Panc1 (cell line): ENCODE measurements around the gene KCNJ5. TPM values are rescaled to one million over a fixed set of nuclear protein-coding genes. Genes with fewer than 3 reads are reported as not detected.

Experiments used
- ATAC-seq: fragments of 200-7000 bp; cut with Tn5 transposase; 2 replicates; pipeline ENCODE4 v1.9.1; 2020; ENCODE audit warnings: mild to moderate bottlenecking, moderate library complexity
- BruUV-seq: library from RNA; stranded (reverse); fragments of 400-500 nt; replicated peaks from 2 replicates; lab custom pipeline; 2021; lab: Mats Ljungman, UMichigan
- CTCF ChIA-PET: fragments of 300-600 bp; sonication (Branson Sonifier 250); formaldehyde crosslinking; loops from one replicate; lab custom pipeline; 2022; ENCODE audit warnings: antibody characterized with exemption; lab: Charles Lee
- POLR2A ChIA-PET: fragments of 300-600 bp; sonication (Branson Sonifier 250); formaldehyde crosslinking; loops from one replicate; lab custom pipeline; 2022; ENCODE audit warnings: antibody characterized with exemption; lab: Charles Lee
- DNase-seq: peaks from one replicate; pipeline ENCODE4 v3.0.0-alpha.2; 2010; ENCODE audit warnings: low read depth, low spot score
- H3K27ac ChIP-seq: 2 replicates; pipeline ENCODE4 v1.5.1; 2011; ENCODE audit warnings: mild to moderate bottlenecking, low read length, inconsistent platforms
- H3K27me3 ChIP-seq: fragments of 200-500 bp; sonication (Bioruptor generic); 2 replicates; pipeline ENCODE4 v1.6.0; 2014; ENCODE audit warnings: low read length, inconsistent platforms; ENCODE audit not compliant: control insufficient read depth, insufficient read depth
- H3K36me3 ChIP-seq: fragments of 200-500 bp; sonication (Bioruptor generic); 2 replicates; pipeline ENCODE4 v1.5.1; 2014; ENCODE audit warnings: inconsistent platforms, mild to moderate bottlenecking, low read length, moderate library complexity; ENCODE audit not compliant: control insufficient read depth, insufficient read depth
- H3K4me1 ChIP-seq: 2 replicates; pipeline ENCODE4 v1.5.1; 2011; ENCODE audit warnings: inconsistent platforms, mild to moderate bottlenecking, low read length, moderate library complexity; ENCODE audit not compliant: control insufficient read depth, insufficient read depth
- H3K4me3 ChIP-seq, 2 experiments: 2 replicates each; pipeline ENCODE4 v1.5.1; 2011 to 2012; ENCODE audit warnings: low read depth in 2 of 2, low read length in 2 of 2, mild to moderate bottlenecking in 2 of 2, inconsistent platforms in 1 of 2, moderate library complexity in 1 of 2
- H3K9me3 ChIP-seq: fragments of 200-500 bp; sonication (Bioruptor generic); 2 replicates; pipeline ENCODE4 v1.5.1; 2014; ENCODE audit warnings: low read depth, mild to moderate bottlenecking, inconsistent platforms, low read length, moderate library complexity; ENCODE audit not compliant: control insufficient read depth, insufficient read depth
- CTCF ChIP-seq: fragments of 450-650 bp; IDR thresholded peaks from 2 replicates; pipeline ENCODE4 v1.5.1; 2017; ENCODE audit warnings: mild to moderate bottlenecking
- POLR2AphosphoS5 ChIP-seq: IDR thresholded peaks from 2 replicates; pipeline ENCODE4 v1.6.1; 2012; ENCODE audit warnings: mild to moderate bottlenecking, low read depth, low read length, moderate library complexity
- REST ChIP-seq, 2 experiments: IDR thresholded peaks; 2 replicates each; pipeline ENCODE4 v1.6.1; 2011 to 2012; ENCODE audit warnings: low read depth in 2 of 2, control low read depth in 1 of 2, low read length in 1 of 2, mild to moderate bottlenecking in 1 of 2, moderate library complexity in 1 of 2; ENCODE audit not compliant: insufficient read depth in 1 of 2
- SIN3A ChIP-seq: IDR thresholded peaks from 2 replicates; pipeline ENCODE4 v1.6.1; 2012; ENCODE audit warnings: low read depth, mild to moderate bottlenecking, low read length, moderate library complexity, borderline replicate concordance; ENCODE audit not compliant: insufficient read depth
- TCF7L2 ChIP-seq: IDR thresholded peaks from 2 replicates; pipeline ENCODE4 v1.6.1; 2011; ENCODE audit warnings: mild to moderate bottlenecking, low read depth, low read length, inconsistent platforms
- in situ Hi-C: cut with HindIII; loops from 2 replicates; pipeline ENCODE4 v1.10.0; 2016; ENCODE audit warnings: low sequenced_read_pairs, low pct_unique_long_range_greater_than_20kb
- intact Hi-C: fragments of 100-400 bp; cut with micrococcal nuclease; formaldehyde crosslinking; loops from one replicate; pipeline ENCODE4 v1.10.0; 2022; ENCODE audit not compliant: unreplicated experiment
- total RNA-seq: library from RNA; stranded (reverse); gene quantifications from one replicate; pipeline ENCODE4 v1.2.1, GENCODE V29; 2021; ENCODE audit not compliant: unreplicated experiment

Gene KCNJ5
- total RNA-seq, 1 experiment from 2014 or later, result 0.28 TPM

GRCh38 chr11:128871168-128871610 is 20.0 kb upstream of the KCNJ5 start:
- no peak for TF ChIP-seq POLR2AphosphoS5
- no peak for TF ChIP-seq CTCF
- TF ChIP-seq SIN3A, result no peak
- no peak for TF ChIP-seq TCF7L2
- TF ChIP-seq REST (IDR thresholded peaks at IDR 0.05; ENCODE audit: insufficient read depth in 1 of 2, low read depth in 2 of 2, low read length in 1 of 2), result no peak
- H3K27me3 ChIP-seq, result peaks cover 13% of the 10 kb centered on the region
- H3K36me3 ChIP-seq, result no peaks in the 10 kb centered on the region
- no TSS peak for BruUV-seq
- ChIA-PET CTCF (no interaction called here), POLR2A (no interaction called here)
- no peak for ATAC-seq
- H3K4me1 ChIP-seq, result no peaks in the 10 kb centered on the region
- in situ Hi-C loops, result no loop called here
- intact Hi-C loops, result no loop called here
- DNase-seq, result no peak
- no peak overlapping the region for H3K27ac ChIP-seq
- H3K9me3 ChIP-seq, result no peaks in the 10 kb centered on the region
- H3K4me3 ChIP-seq, result no peak overlapping the region

GRCh38 chr11:128872094-128872493 is 19.1 kb upstream of the KCNJ5 start:
- DNase-seq, result no peak
- CTCF ChIA-PET, result no interaction called here
- ATAC-seq, result no peak
- no peak for TF ChIP-seq POLR2AphosphoS5
- no peak for TF ChIP-seq TCF7L2
- TF ChIP-seq CTCF, result no peak
- TF ChIP-seq SIN3A, result no peak
- no peak for TF ChIP-seq REST (IDR thresholded peaks at IDR 0.05; ENCODE audit: insufficient read depth in 1 of 2, low read depth in 2 of 2, low read length in 1 of 2)
- POLR2A ChIA-PET, result no interaction called here
- no TSS peak for BruUV-seq
- Histone ChIP-seq H3K9me3 (no peaks in the 10 kb centered on the region), H3K36me3 (no peaks in the 10 kb centered on the region), H3K4me3 (no peak overlapping the region), H3K27ac (no peak overlapping the region), H3K4me1 (no peaks in the 10 kb centered on the region), H3K27me3 (peaks cover 13% of the 10 kb centered on the region)
- intact Hi-C loops, result no loop called here
- in situ Hi-C loops, result no loop called here
